Colonic mucosa (tissue), 4 donors: ENCODE measurements around the gene BMF. TPM values are rescaled to one million over a fixed set of nuclear protein-coding genes. Genes with fewer than 3 reads are reported as not detected.
A peak's percentile ranks its signal among the peaks of the same experiment; 100 is the strongest.

Experiments used
- DNase-seq: peaks from one replicate; pipeline ENCODE4 v3.0.0-alpha.2; 2020
- H3K27ac ChIP-seq: fragments of 200-600 bp; one replicate; pipeline ENCODE4 v1.8.0; 2021
- H3K27me3 ChIP-seq: fragments of 200-600 bp; one replicate; pipeline ENCODE4 v1.8.0; 2021
- H3K36me3 ChIP-seq: fragments of 200-600 bp; one replicate; pipeline ENCODE4 v1.8.0; 2021
- H3K4me1 ChIP-seq: fragments of 200-600 bp; one replicate; pipeline ENCODE4 v1.8.0; 2021; ENCODE audit warnings: mild to moderate bottlenecking
- H3K4me3 ChIP-seq: fragments of 200-600 bp; one replicate; pipeline ENCODE4 v1.8.0; 2021
- H3K9ac ChIP-seq, 2 donors: one replicate each; pipeline ENCODE4 v1.7.0; 2013; ENCODE audit warnings: control low read depth in 2 of 2, low read depth in 2 of 2, low read length in 2 of 2
- H3K9me3 ChIP-seq: fragments of 200-600 bp; one replicate; pipeline ENCODE4 v1.8.0; 2021
- intact Hi-C: fragments of 100-400 bp; cut with DNase I; formaldehyde crosslinking; loops from one replicate; pipeline ENCODE4 v1.14.1; 2022
- total RNA-seq, 2 donors: library from RNA; stranded (reverse); fragmentation: NEBNext Ultra II Directional in 1 of 2; extraction: Animal tissue kit (Norgen Biotek cat#: 25700) in 1 of 2; gene quantifications; one replicate each; pipeline ENCODE4 v1.2.1, GENCODE V29; 2021
- TF ChIP-seq, protein P1 (sequence below): fragments of 200-600 bp; IDR thresholded peaks from one replicate; pipeline ENCODE4 v1.8.0; 2022; ENCODE audit warnings: antibody characterized with exemption, mild to moderate bottlenecking
- donor health status: healthy.
- donor health status: DM: no; HTN: no; CAD: no.
- donor health status: DM: no; HTN: no; CAD: no.

Gene BMF
- total RNA-seq, 2 donors from 2014 or later: 5.0 to 11.6 TPM

DNA sequence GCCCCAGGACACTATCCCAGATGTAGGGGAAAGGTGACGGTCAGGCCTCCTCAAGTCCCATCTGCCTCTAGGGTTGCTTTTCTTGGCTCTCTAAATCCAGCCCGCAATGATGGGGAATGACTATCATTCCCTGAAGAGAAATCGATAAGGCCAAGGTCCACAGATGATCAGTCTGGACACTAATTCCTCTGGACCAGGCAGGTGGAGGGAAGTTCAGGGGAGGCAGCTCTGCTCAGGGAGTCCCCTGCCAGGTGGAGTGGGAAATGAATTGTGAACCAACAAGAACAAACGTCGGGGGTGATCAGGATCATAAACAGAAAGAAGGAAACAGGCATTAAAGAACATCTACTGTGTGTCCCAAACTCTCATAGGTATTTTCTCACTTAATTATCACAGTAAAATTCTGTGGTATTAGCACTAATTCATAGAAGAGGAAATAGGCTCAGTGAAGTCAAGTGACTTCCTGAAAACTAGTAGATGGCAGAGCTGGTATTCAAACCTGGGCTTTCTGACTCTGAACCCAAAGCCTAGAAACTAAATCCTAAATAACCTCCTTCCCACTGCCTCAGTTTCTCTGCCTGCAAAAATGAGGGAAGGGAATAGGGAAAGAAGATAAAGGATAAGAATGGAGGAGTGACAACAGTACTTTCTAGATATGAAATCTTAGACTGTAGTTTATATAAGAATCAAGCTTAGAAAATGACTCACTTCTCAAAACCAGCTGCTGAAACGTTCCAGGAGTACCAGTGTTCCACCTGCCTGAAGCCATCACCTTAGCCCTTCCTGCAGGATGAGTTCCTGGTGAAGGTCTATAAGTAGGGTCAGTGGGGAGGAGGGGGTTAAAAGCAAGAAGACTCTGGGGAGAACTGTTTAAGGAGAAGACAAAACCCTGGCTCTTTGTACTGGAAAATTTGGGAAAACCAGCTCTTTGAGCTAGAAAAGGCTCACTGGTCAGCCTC is 7.5 kb downstream of the BMF start:
- H3K27me3 ChIP-seq: no peaks in the 10 kb centered on the region
- intact Hi-C loops: no loop called here
- no peaks in the 10 kb centered on the region for H3K9me3 ChIP-seq
- DNase-seq: no peak
- no peaks in the 10 kb centered on the region for H3K36me3 ChIP-seq
- peaks cover 60% of the 10 kb centered on the region for H3K4me1 ChIP-seq
- H3K4me3 ChIP-seq: no peak overlapping the region
- TF ChIP-seq, protein P1, sequence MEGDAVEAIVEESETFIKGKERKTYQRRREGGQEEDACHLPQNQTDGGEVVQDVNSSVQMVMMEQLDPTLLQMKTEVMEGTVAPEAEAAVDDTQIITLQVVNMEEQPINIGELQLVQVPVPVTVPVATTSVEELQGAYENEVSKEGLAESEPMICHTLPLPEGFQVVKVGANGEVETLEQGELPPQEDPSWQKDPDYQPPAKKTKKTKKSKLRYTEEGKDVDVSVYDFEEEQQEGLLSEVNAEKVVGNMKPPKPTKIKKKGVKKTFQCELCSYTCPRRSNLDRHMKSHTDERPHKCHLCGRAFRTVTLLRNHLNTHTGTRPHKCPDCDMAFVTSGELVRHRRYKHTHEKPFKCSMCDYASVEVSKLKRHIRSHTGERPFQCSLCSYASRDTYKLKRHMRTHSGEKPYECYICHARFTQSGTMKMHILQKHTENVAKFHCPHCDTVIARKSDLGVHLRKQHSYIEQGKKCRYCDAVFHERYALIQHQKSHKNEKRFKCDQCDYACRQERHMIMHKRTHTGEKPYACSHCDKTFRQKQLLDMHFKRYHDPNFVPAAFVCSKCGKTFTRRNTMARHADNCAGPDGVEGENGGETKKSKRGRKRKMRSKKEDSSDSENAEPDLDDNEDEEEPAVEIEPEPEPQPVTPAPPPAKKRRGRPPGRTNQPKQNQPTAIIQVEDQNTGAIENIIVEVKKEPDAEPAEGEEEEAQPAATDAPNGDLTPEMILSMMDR: no peak
- H3K27ac ChIP-seq: peak overlapping the region; percentile 8
- no peak overlapping the region for H3K9ac ChIP-seq

DNA sequence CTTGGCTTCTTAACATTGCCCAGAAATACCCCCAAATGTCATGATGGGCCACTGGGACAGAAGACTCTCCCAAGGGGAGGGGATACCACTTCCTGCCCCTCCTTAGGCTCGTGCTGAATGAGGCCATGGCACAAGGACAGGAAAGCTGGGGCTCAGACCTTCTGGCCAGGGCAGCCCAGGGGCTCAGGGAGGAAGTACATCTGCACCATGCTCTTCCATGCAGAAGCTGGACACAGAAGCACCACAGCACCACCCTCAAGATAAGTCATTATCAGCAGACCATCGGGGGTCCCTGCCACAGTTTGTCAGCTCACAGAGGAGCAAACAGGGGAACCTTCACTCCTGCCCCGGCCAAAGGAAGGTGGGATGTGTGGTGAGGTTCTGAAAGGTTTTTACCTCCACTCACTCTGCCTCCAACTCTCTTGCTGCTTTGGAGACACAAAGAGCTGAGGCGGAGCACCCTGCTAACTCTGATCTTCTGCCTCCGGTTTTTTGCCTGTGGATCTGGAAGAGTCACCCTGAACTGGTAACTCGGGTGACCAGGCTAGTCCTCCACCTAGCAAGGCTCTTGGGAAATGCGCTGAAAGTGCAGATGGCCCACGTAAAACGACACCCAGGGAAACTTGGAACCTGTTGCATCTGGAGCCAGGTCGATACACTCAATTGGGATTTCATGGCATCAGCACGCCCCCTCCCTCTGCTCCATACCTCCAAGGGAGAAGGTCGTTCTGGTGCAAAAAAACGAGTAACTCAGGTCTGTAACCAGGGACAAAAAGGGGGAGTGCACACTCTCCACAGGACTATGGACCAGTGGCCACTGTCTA is 8.3 kb downstream of the BMF start:
- Histone ChIP-seq H3K36me3 (no peaks in the 10 kb centered on the region), H3K27me3 (no peaks in the 10 kb centered on the region), H3K9me3 (no peaks in the 10 kb centered on the region), H3K4me3 (no peak overlapping the region), H3K27ac (peak overlapping the region; percentile 8), H3K9ac (peak overlapping the region in 1 of 2 donors; percentile 18), H3K4me1 (peaks cover 51% of the 10 kb centered on the region)
- TF ChIP-seq, protein P1: no peak
- DNase-seq: no peak
- intact Hi-C loops: no loop called here

DNA sequence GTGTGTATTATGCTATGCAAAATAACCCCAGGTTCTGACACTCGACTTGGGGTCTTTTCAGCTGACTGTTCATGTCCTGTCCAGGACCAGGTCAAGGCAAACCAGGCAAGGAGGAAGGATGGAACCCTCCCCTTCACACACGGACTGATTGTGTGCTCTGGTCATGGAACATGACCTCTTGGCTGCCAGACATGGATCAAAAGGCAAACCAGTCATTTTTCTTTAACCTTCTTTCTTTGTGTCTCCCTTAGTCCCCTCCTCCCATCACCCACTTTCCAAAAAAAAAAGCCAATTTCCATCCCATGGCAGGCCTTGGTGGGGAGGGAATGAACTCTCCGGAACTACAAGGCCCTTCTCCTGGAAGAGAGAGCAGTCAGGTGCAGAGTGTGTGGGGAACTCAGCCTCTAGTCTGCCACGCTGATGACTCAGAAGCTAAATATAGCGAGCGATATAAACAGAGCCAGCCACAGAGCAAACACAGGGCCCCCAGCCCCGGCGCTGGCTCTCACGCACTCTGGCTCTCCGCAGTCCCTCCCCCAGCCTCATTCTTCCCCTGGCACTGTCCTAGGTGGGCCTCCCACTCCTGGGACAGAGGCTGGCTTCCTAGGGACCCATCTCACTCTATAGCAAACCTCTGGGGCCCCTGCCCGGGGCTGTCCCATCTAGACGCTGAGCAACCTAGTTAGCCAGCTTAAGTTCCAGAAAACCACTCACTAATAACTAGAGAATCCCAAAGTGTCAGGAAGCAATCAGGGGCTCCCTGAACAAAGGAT is 10.0 kb downstream of the BMF start:
- TF ChIP-seq, protein P1: no peak
- Histone ChIP-seq H3K27ac (peak overlapping the region; percentile 68), H3K4me3 (no peak overlapping the region), H3K27me3 (no peaks in the 10 kb centered on the region), H3K36me3 (no peaks in the 10 kb centered on the region), H3K9me3 (no peaks in the 10 kb centered on the region), H3K9ac (peak overlapping the region; percentile 36 to 51), H3K4me1 (peaks cover 39% of the 10 kb centered on the region)
- peak; percentile 80 for DNase-seq
- intact Hi-C loops: no loop called here

- TF ChIP-seq, protein P1: no peak
- no peaks in the 10 kb centered on the region for H3K27me3 ChIP-seq
- no peaks in the 10 kb centered on the region for H3K36me3 ChIP-seq
- intact Hi-C loops: no loop called here
- H3K9me3 ChIP-seq: no peaks in the 10 kb centered on the region
- no peak overlapping the region for H3K4me3 ChIP-seq
- peak overlapping the region; percentile 68 for H3K27ac ChIP-seq
- peak overlapping the region; percentile 36 to 51 for H3K9ac ChIP-seq
- H3K4me1 ChIP-seq: peaks cover 32% of the 10 kb centered on the region
- peak; percentile 78 for DNase-seq
Measured at GRCh38 chr15:40097968-40098476, 10.7 kb downstream of the BMF start.
